GM18520 (cell line): Measurements from ENCODE around the gene PPIL6.
"Not testable (repeated sequence)": the region's sequence is repeated elsewhere in the genome, so short reads cannot be mapped to it uniquely, and the experiment has no call there.

Experiments
- ATAC-seq: cut with Tn5 transposase; IDR thresholded peaks from one replicate; pipeline ENCODE4 v1.9.1; 2021; ENCODE audit not compliant: unreplicated experiment

The PPIL6 gene

GRCh38 chr6:109467696-109468095 lies 27.3 kb upstream of the PPIL6 start:
- no peak for ATAC-seq

GRCh38 chr6:109466212-109466923 lies 25.9 kb upstream of the PPIL6 start:
- ATAC-seq, result no peak

DNA sequence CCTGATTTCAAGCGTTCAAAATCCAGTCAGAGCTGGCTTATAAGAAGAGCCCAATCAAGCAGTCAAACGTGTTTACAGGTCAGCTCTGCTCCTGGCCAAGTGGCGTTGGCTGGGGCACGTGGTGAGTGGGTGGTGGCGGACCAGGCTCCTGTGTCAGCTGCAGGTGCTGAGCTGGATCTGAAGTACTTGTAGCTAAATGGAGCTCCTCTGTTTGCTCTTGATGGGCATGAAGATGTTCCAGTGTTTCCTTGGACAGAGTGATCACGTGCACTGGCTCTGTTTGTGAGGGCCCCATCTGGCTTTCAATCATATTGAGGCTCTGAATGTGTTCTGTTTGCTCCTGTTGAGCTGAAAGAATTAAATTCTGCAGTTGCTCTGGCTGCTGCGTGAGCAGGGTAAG lies 25.3 kb upstream of the PPIL6 start:
- ATAC-seq, result no peak

DNA sequence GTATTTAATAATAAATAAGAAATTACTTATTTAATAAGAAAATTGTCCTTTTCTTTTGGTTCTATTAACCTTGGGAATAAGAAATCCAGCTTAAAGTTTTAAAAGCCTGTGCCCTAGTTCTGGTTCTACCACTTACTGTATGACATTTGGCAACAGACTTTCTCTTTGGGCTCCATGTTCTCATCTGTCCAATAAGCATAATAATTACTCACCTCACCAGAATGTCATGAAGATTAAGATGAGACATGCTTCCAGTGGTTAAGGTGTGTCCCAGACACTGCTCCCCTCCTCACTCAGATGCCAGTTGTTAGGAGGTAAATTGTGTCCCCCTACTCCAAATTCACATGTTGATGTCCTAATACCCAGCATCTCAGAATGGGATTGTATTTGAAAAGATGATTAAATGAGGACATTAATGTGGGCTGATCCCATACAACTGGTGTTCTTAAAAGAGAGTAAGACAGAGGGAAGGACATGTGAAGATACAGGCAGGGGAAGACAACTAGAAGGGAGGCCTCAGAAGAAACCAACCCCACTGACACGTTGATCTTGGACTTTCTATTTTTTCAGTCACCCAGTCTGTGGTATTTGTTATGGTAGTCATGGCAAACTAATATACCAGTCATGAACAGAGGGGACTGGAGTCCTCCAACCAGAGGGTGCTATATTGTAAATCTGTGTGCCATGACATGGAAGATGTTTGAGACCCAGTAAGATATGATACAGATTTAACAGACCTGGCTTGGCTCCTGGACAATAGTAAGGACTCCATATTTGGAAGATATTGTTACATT lies 21.5 kb upstream of the PPIL6 start:
- no peak for ATAC-seq

DNA sequence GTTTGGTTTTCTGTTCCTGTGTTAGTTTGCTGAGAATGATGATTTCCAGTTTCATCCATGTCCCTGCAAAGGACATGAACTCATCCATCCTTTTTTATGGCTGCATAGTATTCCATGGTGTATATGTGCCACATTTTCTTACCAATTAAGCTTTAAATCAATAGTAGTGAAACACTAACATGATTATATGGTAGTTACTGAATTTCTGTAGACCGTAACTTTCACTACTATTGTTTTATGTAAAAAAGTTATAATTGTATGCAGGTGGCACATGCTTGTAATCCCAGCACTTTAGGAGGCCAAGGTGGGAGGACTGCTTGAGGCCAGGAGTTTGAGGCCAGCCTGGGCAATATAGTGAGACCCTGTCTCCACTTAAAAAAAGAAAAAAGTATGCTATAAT lies 20.8 kb upstream of the PPIL6 start:
- not testable (repeated sequence) for ATAC-seq

DNA sequence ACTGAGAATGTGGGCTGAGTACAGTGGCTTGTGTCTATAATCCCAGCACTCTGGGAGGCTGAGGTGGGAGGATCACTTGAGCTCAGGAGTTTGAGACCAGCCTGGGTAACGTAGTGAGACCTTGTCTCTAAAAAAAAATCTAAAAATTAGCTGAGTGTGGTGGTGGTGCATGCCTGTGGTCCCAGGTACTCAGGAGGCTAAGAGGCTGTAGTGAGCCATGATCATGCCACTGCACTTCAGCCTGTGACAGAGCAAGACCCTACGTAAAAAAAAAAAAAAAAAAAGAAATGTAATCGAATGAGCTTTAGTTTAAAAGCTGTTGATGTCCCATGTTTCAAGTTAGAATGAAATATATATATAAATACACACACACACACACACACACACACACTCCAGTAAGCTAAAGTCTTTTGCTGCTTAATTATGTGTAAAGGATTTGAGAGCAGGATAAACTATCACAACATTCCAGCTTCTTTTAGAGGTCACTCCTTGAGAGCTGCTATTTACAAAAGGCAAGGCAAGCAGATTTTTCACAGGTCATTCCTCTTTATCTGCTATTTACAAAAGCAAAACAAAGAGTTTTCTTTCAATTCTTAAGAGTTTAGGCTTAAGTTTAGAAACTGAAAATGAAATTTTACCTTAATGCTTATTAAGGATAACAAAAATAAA lies 19.9 kb upstream of the PPIL6 start:
- ATAC-seq, result no peak

- peak; percentile 28 for ATAC-seq
Measured at GRCh38 chr6:109458774-109459531, 18.5 kb upstream of the PPIL6 start.

GRCh38 chr6:109457562-109457996 lies 17.2 kb upstream of the PPIL6 start:
- ATAC-seq, result no peak

- no peak for ATAC-seq
Measured at GRCh38 chr6:109456710-109457561, 16.5 kb upstream of the PPIL6 start.

GRCh38 chr6:109456111-109456583 lies 15.7 kb upstream of the PPIL6 start:
- no peak for ATAC-seq

- ATAC-seq, result peak; percentile 53
Measured at GRCh38 chr6:109455437-109456110, 15.1 kb upstream of the PPIL6 start, which contains the start of gene MICAL1. Gene MICAL1 (minus strand): TSS chr6:109455772. CDS start chr6:109454196, 1,576 bp downstream.

DNA sequence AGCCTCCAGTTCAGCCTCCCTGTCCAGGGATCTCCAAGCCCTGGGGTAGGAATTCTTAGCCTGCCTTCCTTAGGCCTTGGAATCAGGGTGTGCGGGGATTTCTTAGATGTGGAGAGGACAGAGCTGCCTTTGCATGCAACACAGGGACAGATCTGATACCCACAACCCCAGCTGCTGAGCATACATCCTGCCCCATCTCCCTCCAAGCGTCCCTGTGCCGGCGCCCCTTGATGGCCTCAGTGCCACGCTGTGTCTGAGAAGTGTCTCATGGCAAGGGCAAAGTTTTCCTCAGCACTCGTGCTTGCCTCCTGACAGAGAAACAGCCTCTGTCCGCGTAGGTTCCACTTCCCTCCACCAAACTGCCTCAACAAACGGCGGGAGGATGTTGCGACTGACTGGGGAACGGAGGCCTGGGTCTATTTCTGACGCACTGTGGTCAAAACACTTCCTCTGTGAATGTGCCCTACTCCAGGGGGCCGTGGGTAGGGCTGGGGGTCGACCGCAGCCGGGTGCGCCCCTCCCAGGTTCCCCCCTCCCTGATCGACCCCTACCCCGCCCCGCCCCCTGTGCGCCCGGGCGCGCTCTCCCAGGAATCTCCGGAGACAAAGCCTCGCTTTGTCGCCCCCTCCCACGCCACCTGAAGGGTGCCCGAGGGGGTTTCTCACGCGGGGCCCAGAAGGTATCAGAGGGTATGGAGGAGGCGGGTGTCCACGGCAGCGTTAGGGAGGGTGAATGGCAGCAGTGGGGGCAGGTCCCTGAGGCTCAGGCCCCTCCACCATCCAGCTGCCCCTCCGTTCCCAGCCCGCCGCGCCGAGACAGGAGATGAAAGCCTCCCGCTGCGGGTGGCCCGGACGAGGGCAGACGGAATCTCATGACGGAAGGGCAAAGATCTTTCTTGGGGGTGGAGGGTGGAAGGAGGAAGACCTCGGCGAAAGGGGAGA lies 14.3 kb upstream of the PPIL6 start:
- ATAC-seq, result no peak

DNA sequence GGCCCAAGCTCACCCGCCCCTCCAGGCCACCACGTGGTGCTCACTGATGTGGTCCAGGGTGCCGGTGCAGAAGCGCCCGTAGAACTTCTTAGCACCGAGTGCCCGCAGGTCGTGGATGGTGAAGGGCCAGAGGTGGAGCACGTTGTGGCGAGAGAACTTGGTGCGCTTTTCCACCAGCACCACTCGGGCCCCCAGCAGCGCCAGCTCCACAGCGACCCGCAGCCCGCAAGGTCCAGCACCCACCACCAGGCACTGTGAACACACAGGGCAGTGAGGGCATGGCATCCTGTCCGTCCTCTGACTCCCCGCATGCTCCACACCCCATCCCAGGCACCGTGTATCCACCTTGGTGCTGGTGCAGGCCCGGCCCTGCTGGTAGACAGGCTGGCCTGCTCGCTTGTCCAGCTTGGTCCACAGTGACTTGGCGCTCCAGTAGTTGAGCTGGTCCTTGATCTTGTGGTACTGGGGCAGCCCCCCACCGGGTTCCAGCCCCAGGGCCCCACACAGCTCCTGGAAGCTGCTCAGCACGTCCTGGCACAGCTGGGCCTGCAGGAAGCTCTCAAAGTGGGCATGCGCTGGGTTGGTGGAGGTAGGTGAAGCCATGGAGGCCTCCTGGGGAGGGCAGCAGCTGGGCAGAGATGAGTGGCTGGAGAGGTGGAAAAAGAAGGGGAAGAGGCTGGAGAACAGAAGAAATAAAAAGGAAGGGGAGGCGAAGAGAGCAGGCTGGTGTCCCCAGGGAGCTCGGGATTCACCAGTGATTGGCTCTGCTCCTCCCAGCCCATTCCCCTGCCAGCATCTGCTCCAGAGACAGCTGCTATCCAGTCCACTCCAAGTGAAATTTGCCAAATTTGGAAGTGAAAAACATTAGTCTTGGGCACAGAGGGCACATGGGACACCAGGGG lies 13.4 kb upstream of the PPIL6 start:
- ATAC-seq, result no peak

DNA sequence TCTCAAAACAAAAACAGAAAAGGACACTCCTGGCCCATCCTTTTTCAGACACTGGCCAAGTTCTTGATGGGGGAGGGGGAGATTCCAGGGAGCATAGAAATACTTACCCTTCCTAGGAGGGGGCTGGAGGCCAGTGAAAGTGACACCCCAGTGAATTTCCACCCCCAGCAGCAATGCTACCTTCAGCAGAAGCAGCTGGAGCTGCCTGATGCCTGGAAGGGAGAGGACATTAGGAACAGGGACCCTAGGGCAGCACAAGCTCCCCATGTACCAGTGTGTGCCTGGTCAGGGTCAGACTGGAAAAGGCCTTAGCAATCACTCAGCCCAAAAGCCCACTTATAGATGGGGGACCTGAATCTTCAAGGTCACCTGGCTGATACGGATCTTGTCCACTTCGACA lies 12.7 kb upstream of the PPIL6 start:
- ATAC-seq, result no peak

- ATAC-seq, result no peak
Measured at GRCh38 chr6:109452181-109452580, 11.8 kb upstream of the PPIL6 start.

DNA sequence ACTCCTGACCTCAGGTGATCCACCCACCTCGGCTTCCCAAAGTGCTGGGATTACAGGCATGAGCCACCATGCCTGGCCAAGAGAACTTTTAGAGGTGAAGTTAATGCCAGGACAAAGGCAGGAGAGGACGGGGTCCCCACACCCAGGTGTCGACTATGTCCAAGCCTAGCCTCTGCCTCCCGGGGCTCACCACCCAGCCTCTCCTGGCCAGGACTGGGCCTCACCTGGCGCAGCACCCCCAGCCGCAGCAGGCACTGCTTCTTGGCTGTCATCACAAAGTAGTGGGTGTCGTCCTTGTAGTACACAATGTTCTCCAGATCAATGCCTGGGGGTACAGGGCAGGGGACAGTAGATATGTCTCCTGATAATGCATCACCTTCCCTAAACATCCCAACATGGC lies 10.9 kb upstream of the PPIL6 start:
- ATAC-seq, result no peak

DNA sequence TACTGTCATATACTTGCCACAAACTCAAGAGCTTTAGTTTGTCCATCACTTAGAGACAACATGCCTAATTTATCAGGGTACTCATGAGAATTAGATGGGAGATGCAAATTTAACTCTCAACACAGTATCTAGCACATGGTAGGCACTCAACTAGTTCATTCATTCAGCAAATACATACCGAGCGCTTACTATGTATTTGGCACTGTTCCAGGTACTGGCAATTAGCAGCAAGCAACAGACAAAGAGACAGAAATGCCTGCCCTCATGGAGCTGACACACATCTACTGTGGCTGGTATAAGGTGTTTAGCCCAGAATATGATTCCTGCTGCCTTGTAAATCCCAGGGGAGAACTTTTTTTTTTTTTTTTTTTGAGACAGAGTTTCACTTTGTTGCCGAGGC lies 10.4 kb upstream of the PPIL6 start:
- no peak for ATAC-seq
